NCI-H2081 treated with DMSO at 0.1 percent for 48 hours (cell line): ENCODE results near the gene CABP5.
"Not testable (repeated sequence)": the region's sequence is repeated elsewhere in the genome, so short reads cannot be mapped to it uniquely, and the experiment has no call there.

Experiments used
- DNase-seq: peaks from one replicate; lab custom pipeline; 2025; lab: John Stamatoyannopoulos, UW

The CABP5 gene

GRCh38 chr19:48043675-48044258 is at the start of gene CABP5:
Gene CABP5 (minus strand): TSS chr19:48044079. CDS start chr19:48043922, 157 bp downstream.
- DNase-seq, result no peak

GRCh38 chr19:48091111-48091718 is 47.3 kb upstream of the CABP5 start:
- not testable (repeated sequence) for DNase-seq

GRCh38 chr19:48090281-48090802 is 46.5 kb upstream of the CABP5 start:
- no peak for DNase-seq

GRCh38 chr19:48088991-48089390 is 45.1 kb upstream of the CABP5 start:
- DNase-seq, result not testable (repeated sequence)

GRCh38 chr19:48085904-48086864 is 42.3 kb upstream of the CABP5 start:
- no peak for DNase-seq

- DNase-seq, result no peak
Observed at GRCh38 chr19:48085076-48085475, 41.2 kb upstream of the CABP5 start.

GRCh38 chr19:48081106-48081505 is 37.2 kb upstream of the CABP5 start:
- no peak for DNase-seq

- not testable (repeated sequence) for DNase-seq
Observed at GRCh38 chr19:48070177-48070769, 26.4 kb upstream of the CABP5 start.

GRCh38 chr19:48069435-48069834 is 25.6 kb upstream of the CABP5 start:
- DNase-seq, result no peak

GRCh38 chr19:48064509-48064908 is 20.6 kb upstream of the CABP5 start:
- DNase-seq, result no peak

GRCh38 chr19:48061401-48062344 is 17.8 kb upstream of the CABP5 start:
- no peak for DNase-seq

GRCh38 chr19:48060381-48060780 is 16.5 kb upstream of the CABP5 start:
- no peak for DNase-seq

GRCh38 chr19:48059331-48059730 is 15.5 kb upstream of the CABP5 start:
- DNase-seq, result no peak

- DNase-seq, result no peak
Observed at GRCh38 chr19:48053856-48054255, 10.0 kb upstream of the CABP5 start.

- no peak for DNase-seq
Observed at GRCh38 chr19:48053076-48053475, 9.2 kb upstream of the CABP5 start.

- DNase-seq, result no peak
Observed at GRCh38 chr19:48051335-48052033, 7.6 kb upstream of the CABP5 start.

GRCh38 chr19:48044561-48044960 is 682 bp upstream of the CABP5 start:
- DNase-seq, result no peak

- DNase-seq, result no peak
Observed at GRCh38 chr19:48041877-48042580, 1.9 kb downstream of the CABP5 start.

- DNase-seq, result no peak
Observed at GRCh38 chr19:48036765-48037164, 7.1 kb downstream of the CABP5 start.

GRCh38 chr19:48033604-48034003 is 10.3 kb downstream of the CABP5 start:
- no peak for DNase-seq
